ENCODE measurements around the gene IRF9.

The IRF9 gene

GRCh38 chr14:24122416-24122815 lies 38.6 kb upstream of the IRF9 start:
- Histone ChIP-seq H3K36me3 (ENCODE audit: control insufficient read depth in 1 of 2, insufficient read depth in 2 of 2, low read length in 2 of 2) (peaks cover 54 to 63% of the 10 kb centered on the region in 2 donors), H3K27ac (ENCODE audit: low read length) (no peak overlapping the region), H3K9me3 (ENCODE audit: control insufficient read depth in 1 of 2, low read length in 2 of 2) (no peaks in the 10 kb centered on the region)

GRCh38 chr14:24122898-24123297 lies 38.2 kb upstream of the IRF9 start:
- Histone ChIP-seq H3K4me1 (ENCODE audit: control insufficient read depth in 1 of 2, insufficient read depth in 2 of 2, low read length in 2 of 2) (no peaks in the 10 kb centered on the region), H3K9me3 (ENCODE audit: control insufficient read depth in 1 of 2, low read length in 2 of 2) (no peaks in the 10 kb centered on the region), H3K36me3 (ENCODE audit: control insufficient read depth in 1 of 2, insufficient read depth in 2 of 2, low read length in 2 of 2) (peaks cover 51 to 59% of the 10 kb centered on the region in 2 donors), H3K27ac (ENCODE audit: low read length) (no peak overlapping the region), H3K27me3 (ENCODE audit: low read depth, low read length) (no peaks in the 10 kb centered on the region), H3K4me3 (ENCODE audit: low read depth in 1 of 2, low read length in 2 of 2) (no peak overlapping the region)

More at GRCh38 chr14:24122416-24122815, 38.6 kb upstream of the IRF9 start:
- no peak overlapping the region for H3K4me3 ChIP-seq (ENCODE audit: low read depth in 1 of 2, low read length in 2 of 2)
- H3K27me3 ChIP-seq (ENCODE audit: low read depth, low read length) = no peaks in the 10 kb centered on the region
- no peaks in the 10 kb centered on the region for H3K4me1 ChIP-seq (ENCODE audit: control insufficient read depth in 1 of 2, insufficient read depth in 2 of 2, low read length in 2 of 2)

DNA sequence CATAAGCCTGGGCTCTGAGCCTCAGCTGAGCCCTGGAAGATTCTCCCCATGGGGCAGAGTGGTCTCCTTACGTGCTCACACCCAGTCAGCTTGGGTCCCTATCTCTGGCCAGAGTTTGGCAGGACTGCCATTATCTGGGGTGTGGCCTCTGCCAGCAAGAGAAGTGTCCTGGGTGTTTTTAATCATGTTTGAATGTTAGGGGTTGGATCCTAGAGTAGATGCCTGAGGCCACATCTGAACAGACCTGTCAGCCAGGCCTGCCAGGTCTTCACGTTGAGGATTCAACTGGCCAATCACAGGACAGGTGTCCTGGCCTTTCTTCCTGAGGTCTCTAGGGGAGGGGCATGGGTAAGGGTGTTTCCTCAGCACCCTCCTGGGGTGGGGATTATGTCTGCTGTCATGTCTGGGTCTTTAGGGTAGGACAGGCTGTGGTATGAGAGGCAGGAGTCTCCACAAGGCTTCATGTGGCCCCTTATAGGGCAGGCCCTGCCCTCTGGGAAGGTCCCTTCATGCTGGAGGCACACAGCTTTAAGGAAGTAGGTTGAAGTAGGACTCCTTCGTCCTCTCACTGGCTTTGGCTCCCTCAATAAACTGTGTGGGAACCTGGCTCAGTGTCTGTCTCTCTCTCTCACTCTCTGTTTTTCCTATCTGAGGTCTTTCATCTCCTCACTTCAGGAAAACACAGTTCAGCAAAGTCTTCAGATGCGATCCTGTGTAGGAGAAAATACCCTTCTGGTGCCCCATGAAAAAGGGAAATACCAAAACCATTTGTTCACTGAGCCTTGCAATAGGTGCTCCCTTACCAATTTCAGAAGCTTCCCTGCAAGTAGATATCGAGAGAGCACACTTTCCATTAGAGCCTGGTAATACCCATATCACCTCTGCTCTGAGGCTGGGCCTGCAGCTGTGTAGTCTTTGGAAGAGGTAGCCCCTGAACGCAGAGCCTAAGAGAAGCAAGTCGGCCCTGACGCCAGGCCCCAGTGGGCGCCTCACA lies 37.3 kb upstream of the IRF9 start:
- no peak overlapping the region for H3K4me3 ChIP-seq (ENCODE audit: low read depth in 1 of 2, low read length in 2 of 2)
- no peaks in the 10 kb centered on the region for H3K27me3 ChIP-seq (ENCODE audit: low read depth, low read length)
- H3K4me1 ChIP-seq (ENCODE audit: control insufficient read depth in 1 of 2, insufficient read depth in 2 of 2, low read length in 2 of 2) = no peaks in the 10 kb centered on the region
- H3K27ac ChIP-seq (ENCODE audit: low read length) = no peak overlapping the region
- no peaks in the 10 kb centered on the region for H3K9me3 ChIP-seq (ENCODE audit: control insufficient read depth in 1 of 2, low read length in 2 of 2)
- H3K36me3 ChIP-seq (ENCODE audit: control insufficient read depth in 1 of 2, insufficient read depth in 2 of 2, low read length in 2 of 2) = peaks cover 42 to 50% of the 10 kb centered on the region in 2 donors

GRCh38 chr14:24126939-24127338 lies 34.1 kb upstream of the IRF9 start:
- Histone ChIP-seq H3K9me3 (ENCODE audit: control insufficient read depth in 1 of 2, low read length in 2 of 2) (no peaks in the 10 kb centered on the region), H3K36me3 (ENCODE audit: control insufficient read depth in 1 of 2, insufficient read depth in 2 of 2, low read length in 2 of 2) (peaks cover 17 to 25% of the 10 kb centered on the region in 2 donors), H3K27ac (ENCODE audit: low read length) (no peak overlapping the region)

DNA sequence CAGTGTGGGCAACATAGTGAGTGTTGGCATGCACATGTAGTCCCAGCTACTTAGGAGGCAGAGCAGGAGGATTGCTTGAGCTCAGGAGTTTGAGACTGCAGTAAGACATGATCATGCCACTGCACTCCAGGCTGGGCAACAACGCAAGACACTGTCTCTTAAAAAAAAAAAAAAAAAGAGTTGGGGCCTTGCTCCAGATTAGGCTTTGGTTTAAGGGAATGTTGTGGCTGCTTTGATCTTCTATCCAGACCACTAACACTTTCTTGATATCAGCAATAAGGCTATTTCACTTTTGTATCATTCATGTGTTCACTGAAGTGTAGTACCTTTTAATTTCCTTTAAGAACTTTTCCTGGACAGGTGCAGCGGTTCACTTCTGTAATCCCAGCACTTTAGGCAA lies 33.4 kb upstream of the IRF9 start:
- Histone ChIP-seq H3K27ac (ENCODE audit: low read length) (no peak overlapping the region), H3K27me3 (ENCODE audit: low read depth, low read length) (no peaks in the 10 kb centered on the region), H3K4me3 (ENCODE audit: low read depth in 1 of 2, low read length in 2 of 2) (no peak overlapping the region), H3K36me3 (ENCODE audit: control insufficient read depth in 1 of 2, insufficient read depth in 2 of 2, low read length in 2 of 2) (peaks cover 14 to 19% of the 10 kb centered on the region in 2 donors), H3K4me1 (ENCODE audit: control insufficient read depth in 1 of 2, insufficient read depth in 2 of 2, low read length in 2 of 2) (peaks cover 0 to 3% of the 10 kb centered on the region in 2 donors), H3K9me3 (ENCODE audit: control insufficient read depth in 1 of 2, low read length in 2 of 2) (no peaks in the 10 kb centered on the region)

More at GRCh38 chr14:24126939-24127338, 34.1 kb upstream of the IRF9 start:
- H3K27me3 ChIP-seq (ENCODE audit: low read depth, low read length) = no peaks in the 10 kb centered on the region
- H3K4me3 ChIP-seq (ENCODE audit: low read depth in 1 of 2, low read length in 2 of 2) = no peak overlapping the region
- H3K4me1 ChIP-seq (ENCODE audit: control insufficient read depth in 1 of 2, insufficient read depth in 2 of 2, low read length in 2 of 2) = peaks cover 0 to 3% of the 10 kb centered on the region in 2 donors

- H3K36me3 ChIP-seq (ENCODE audit: control insufficient read depth in 1 of 2, insufficient read depth in 2 of 2, low read length in 2 of 2) = peaks cover 0 to 1% of the 10 kb centered on the region in 2 donors
- no peak overlapping the region for H3K27ac ChIP-seq (ENCODE audit: low read length)
- H3K4me1 ChIP-seq (ENCODE audit: control insufficient read depth in 1 of 2, insufficient read depth in 2 of 2, low read length in 2 of 2) = peaks cover 0 to 3% of the 10 kb centered on the region in 2 donors
- H3K4me3 ChIP-seq (ENCODE audit: low read depth in 1 of 2, low read length in 2 of 2) = no peak overlapping the region
- no peaks in the 10 kb centered on the region for H3K27me3 ChIP-seq (ENCODE audit: low read depth, low read length)
- H3K9me3 ChIP-seq (ENCODE audit: control insufficient read depth in 1 of 2, low read length in 2 of 2) = no peaks in the 10 kb centered on the region
Observed at GRCh38 chr14:24129410-24129998, 31.6 kb upstream of the IRF9 start.

DNA sequence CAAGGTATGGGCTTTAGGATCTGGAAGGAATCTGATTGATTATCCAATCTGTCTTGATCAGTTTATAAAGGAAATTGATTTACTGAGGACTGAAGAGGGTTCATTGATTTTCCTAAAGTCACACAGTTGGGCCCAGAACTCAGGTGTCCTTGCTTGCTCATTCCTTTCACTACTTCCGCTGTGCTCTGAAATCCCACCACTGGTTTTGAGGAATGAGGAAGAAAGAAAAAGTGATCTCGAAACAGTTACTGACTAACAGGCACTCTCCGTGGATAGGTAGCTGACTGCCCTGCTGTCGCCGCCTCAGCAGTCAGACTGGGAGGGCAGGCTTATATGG lies 30.7 kb upstream of the IRF9 start, which contains the start of gene FITM1:
FITM1 (plus strand) TSS at position 280 of the 337 bp plus-strand sequence. CDS start 905 bp downstream, outside the sequence.
- no peaks in the 10 kb centered on the region for H3K36me3 ChIP-seq (ENCODE audit: control insufficient read depth in 1 of 2, insufficient read depth in 2 of 2, low read length in 2 of 2)
- peaks cover 2 to 4% of the 10 kb centered on the region in 2 donors for H3K4me1 ChIP-seq (ENCODE audit: control insufficient read depth in 1 of 2, insufficient read depth in 2 of 2, low read length in 2 of 2)
- H3K27ac ChIP-seq (ENCODE audit: low read length) = no peak within 1 kb of the TSS
- H3K27me3 ChIP-seq (ENCODE audit: low read depth, low read length) = no peaks in the 10 kb centered on the region
- no peak within 1 kb of the TSS for H3K4me3 ChIP-seq (ENCODE audit: low read depth in 1 of 2, low read length in 2 of 2)
- no peaks in the 10 kb centered on the region for H3K9me3 ChIP-seq (ENCODE audit: control insufficient read depth in 1 of 2, low read length in 2 of 2)

GRCh38 chr14:24130717-24131548 lies 30.1 kb upstream of the IRF9 start:
- H3K36me3 ChIP-seq (ENCODE audit: control insufficient read depth in 1 of 2, insufficient read depth in 2 of 2, low read length in 2 of 2) = no peaks in the 10 kb centered on the region
- H3K27ac ChIP-seq (ENCODE audit: low read length) = no peak overlapping the region
- H3K4me1 ChIP-seq (ENCODE audit: control insufficient read depth in 1 of 2, insufficient read depth in 2 of 2, low read length in 2 of 2) = peaks cover 4 to 7% of the 10 kb centered on the region in 2 donors
- no peak overlapping the region for H3K4me3 ChIP-seq (ENCODE audit: low read depth in 1 of 2, low read length in 2 of 2)
- no peaks in the 10 kb centered on the region for H3K27me3 ChIP-seq (ENCODE audit: low read depth, low read length)
- H3K9me3 ChIP-seq (ENCODE audit: control insufficient read depth in 1 of 2, low read length in 2 of 2) = no peaks in the 10 kb centered on the region

DNA sequence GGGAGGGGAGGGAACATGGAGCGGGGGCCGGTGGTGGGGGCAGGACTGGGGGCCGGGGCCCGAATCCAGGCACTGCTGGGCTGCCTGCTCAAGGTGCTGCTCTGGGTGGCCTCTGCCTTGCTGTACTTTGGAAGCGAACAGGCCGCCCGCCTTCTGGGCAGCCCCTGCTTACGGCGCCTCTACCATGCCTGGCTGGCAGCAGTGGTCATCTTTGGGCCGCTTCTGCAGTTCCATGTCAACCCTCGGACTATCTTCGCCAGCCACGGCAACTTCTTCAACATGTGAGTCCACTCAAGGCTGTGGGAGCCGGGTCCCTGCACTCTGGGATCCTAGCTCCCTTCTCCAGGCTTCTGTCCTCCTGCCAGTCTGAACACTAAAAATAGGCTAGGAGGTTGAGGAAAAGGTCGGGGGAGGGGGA lies 29.5 kb upstream of the IRF9 start:
- H3K36me3 ChIP-seq (ENCODE audit: control insufficient read depth in 1 of 2, insufficient read depth in 2 of 2, low read length in 2 of 2) = no peaks in the 10 kb centered on the region
- H3K27ac ChIP-seq (ENCODE audit: low read length) = no peak overlapping the region
- H3K4me1 ChIP-seq (ENCODE audit: control insufficient read depth in 1 of 2, insufficient read depth in 2 of 2, low read length in 2 of 2) = peaks cover 4 to 8% of the 10 kb centered on the region in 2 donors
- H3K9me3 ChIP-seq (ENCODE audit: control insufficient read depth in 1 of 2, low read length in 2 of 2) = no peaks in the 10 kb centered on the region
- H3K27me3 ChIP-seq (ENCODE audit: low read depth, low read length) = no peaks in the 10 kb centered on the region
- H3K4me3 ChIP-seq (ENCODE audit: low read depth in 1 of 2, low read length in 2 of 2) = no peak overlapping the region

- Histone ChIP-seq H3K27ac (ENCODE audit: low read length) (no peak overlapping the region), H3K4me1 (ENCODE audit: control insufficient read depth in 1 of 2, insufficient read depth in 2 of 2, low read length in 2 of 2) (peaks cover 10 to 14% of the 10 kb centered on the region in 2 donors), H3K9me3 (ENCODE audit: control insufficient read depth in 1 of 2, low read length in 2 of 2) (no peaks in the 10 kb centered on the region)
Observed at GRCh38 chr14:24132061-24132685, 28.9 kb upstream of the IRF9 start.

More at GRCh38 chr14:24132061-24132685, 28.9 kb upstream of the IRF9 start:
- Histone ChIP-seq H3K4me3 (ENCODE audit: low read depth in 1 of 2, low read length in 2 of 2) (no peak overlapping the region), H3K36me3 (ENCODE audit: control insufficient read depth in 1 of 2, insufficient read depth in 2 of 2, low read length in 2 of 2) (no peaks in the 10 kb centered on the region), H3K27me3 (ENCODE audit: low read depth, low read length) (no peaks in the 10 kb centered on the region)
